ENCODE measurements around the gene PRSS3.
"Not testable (repeated sequence)": the region's sequence is repeated elsewhere in the genome, so short reads cannot be mapped to it uniquely, and the experiment has no call there.

Gene PRSS3

DNA sequence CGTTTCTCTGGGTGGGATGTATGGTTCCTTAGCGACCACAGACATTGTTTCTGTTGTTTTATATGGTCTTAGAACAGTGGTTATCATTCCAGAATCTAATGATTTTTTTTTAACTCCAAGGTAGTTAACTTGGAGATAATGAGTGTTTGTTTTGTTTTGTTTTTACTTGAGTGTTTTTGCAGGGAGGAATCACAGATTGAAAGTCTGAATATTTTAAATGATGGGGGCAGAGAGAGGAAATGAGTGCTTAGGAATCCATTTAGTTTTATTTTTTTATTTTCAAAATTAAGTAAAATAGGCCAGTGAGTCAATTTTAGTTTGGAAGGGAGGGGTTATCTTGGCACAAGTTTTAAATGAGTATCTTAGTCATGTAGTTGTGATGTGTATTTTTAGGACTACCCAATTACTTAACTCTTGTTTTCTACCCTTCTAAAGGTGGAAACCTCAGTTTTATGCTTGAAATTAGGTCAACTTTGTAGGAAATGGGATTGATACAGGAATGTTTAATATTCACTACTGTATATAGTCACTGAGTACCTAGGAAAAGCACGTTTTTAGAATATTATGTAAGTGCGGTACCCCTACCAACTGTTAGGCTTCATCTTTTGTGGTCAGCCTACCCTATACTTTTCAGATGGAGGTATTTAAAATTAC is 23.6 kb downstream of the PRSS3 start:
- no peak for DNase-seq

DNA sequence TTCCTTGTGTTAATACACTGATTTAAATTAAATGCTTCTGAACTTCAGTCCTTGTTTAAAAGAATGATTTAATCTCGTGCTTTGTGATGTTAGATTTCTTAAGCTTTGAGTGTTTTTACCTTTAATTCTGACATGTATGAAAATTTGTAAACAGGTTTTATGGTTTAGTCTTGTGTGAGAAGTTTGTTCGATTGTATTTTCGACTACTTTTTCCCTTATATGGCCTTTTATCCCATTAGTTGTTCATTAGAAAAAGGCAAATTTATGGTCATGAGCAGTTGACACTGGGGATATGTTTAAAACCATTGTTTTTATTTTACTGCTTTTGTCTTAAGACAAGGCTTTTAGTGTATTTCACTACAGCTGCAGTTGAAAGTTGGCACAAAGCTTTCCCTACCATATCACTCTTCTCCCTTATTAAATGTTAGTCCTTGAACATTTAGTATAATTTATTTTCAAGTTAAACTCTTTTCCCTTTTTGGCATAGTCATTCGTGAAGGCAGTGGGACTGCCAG is 24.9 kb downstream of the PRSS3 start:
- no peak for DNase-seq

GRCh38 chr9:33823801-33824200 is 28.4 kb downstream of the PRSS3 start:
- DNase-seq: no peak

GRCh38 chr9:33827285-33827684 is 31.9 kb downstream of the PRSS3 start:
- not testable (repeated sequence) for DNase-seq

GRCh38 chr9:33829641-33830230 is 34.4 kb downstream of the PRSS3 start:
- DNase-seq: not testable (repeated sequence)

GRCh38 chr9:33835625-33836260 is 40.4 kb downstream of the PRSS3 start:
- DNase-seq: no peak

DNA sequence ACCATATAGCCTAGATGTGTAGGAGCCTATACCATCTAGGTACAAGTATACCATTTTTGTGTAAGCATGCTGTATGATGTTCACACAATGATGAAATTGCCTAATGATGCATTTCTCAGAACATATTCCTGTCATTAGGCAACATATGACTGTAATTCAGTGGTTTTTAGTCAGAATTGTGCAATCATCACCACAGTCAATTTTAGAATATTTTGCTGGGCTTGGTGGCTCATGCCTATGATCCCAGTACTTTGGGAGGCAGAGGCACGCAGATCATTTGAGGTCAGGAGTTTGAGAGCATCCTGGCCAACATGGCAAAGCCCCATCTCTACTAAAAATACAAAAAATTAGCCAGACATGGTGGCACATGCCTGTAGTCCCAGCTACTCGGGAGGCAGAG is 40.9 kb downstream of the PRSS3 start:
- not testable (repeated sequence) for DNase-seq

GRCh38 chr9:33837138-33837537 is 41.8 kb downstream of the PRSS3 start:
- no peak for DNase-seq

- DNase-seq: no peak
These were observed 45.0 kb downstream of the PRSS3 start for GRCh38 chr9:33840381-33840780.

- DNase-seq: no peak
These were observed 48.1 kb downstream of the PRSS3 start for GRCh38 chr9:33843312-33843961.

GRCh38 chr9:33846231-33846630 is 50.9 kb downstream of the PRSS3 start:
- DNase-seq: no peak

- DNase-seq: not testable (repeated sequence)
These were observed 52.5 kb downstream of the PRSS3 start for GRCh38 chr9:33847894-33848205.
